ENCODE results near the gene SHOC2. TPM values are rescaled to one million over a fixed set of nuclear protein-coding genes. Genes with fewer than 3 reads are reported as not detected.

The SHOC2 gene
- total RNA-seq, 1 donor from 2014 or later: 38.7 TPM

DNA sequence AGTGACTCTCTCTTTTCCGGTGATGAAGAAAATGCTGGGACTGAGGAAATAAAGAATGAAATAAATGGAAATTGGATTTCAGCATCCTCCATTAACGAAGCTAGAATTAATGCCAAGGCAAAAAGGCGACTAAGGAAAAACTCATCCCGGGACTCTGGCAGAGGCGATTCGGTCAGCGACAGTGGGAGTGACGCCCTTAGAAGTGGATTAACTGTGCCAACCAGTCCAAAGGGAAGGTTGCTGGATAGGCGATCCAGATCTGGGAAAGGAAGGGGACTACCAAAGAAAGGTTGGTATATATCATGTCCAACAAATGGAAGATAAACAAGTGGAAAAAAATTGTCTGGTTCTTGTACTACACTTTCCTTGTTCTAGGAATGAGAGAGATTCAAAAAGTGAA, 38.2 kb upstream of the SHOC2 start:
- TF ChIP-seq, protein P1, sequence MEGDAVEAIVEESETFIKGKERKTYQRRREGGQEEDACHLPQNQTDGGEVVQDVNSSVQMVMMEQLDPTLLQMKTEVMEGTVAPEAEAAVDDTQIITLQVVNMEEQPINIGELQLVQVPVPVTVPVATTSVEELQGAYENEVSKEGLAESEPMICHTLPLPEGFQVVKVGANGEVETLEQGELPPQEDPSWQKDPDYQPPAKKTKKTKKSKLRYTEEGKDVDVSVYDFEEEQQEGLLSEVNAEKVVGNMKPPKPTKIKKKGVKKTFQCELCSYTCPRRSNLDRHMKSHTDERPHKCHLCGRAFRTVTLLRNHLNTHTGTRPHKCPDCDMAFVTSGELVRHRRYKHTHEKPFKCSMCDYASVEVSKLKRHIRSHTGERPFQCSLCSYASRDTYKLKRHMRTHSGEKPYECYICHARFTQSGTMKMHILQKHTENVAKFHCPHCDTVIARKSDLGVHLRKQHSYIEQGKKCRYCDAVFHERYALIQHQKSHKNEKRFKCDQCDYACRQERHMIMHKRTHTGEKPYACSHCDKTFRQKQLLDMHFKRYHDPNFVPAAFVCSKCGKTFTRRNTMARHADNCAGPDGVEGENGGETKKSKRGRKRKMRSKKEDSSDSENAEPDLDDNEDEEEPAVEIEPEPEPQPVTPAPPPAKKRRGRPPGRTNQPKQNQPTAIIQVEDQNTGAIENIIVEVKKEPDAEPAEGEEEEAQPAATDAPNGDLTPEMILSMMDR (conservative IDR thresholded peaks at IDR 0.05): no peak
- H3K27me3 Mint-ChIP-seq: no peaks in the 10 kb centered on the region
- H3K4me1 Mint-ChIP-seq (ENCODE audit: unreplicated experiment): no peaks in the 10 kb centered on the region

DNA sequence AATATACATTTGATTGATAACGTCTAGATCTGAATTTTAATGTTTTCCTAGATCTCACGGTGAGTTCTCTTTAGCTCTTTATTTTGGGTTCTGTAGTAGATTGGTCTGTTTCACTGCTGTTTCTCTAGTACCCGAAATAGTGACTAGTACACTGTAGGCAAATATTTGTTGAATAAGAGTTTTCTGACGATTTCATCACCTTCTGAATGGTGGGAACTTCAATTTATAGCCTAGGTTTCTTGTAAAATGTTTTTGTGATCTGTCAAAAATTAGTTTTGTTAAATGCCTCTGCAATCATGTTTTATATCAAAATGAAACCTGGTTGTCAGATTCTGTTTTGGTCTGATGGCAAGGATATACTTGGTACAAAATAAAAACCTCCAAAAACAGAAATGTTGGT, 37.5 kb upstream of the SHOC2 start:
- no peak for DNase-seq (ENCODE audit: extremely low spot score, unreplicated experiment)
- Mint-ChIP-seq H3K27me3 (no peaks in the 10 kb centered on the region), H3K36me3 (peaks cover 41% of the 10 kb centered on the region), H3K27ac (no peak overlapping the region), H3K9me3 (no peaks in the 10 kb centered on the region), H3K4me3 (no peak overlapping the region), H3K4me1 (ENCODE audit: unreplicated experiment) (no peaks in the 10 kb centered on the region)
- TF ChIP-seq, protein P1 (conservative IDR thresholded peaks at IDR 0.05): no peak

More for the DNA sequence above, 38.2 kb upstream of the SHOC2 start:
- H3K27ac Mint-ChIP-seq: no peak overlapping the region
- H3K36me3 Mint-ChIP-seq: peaks cover 39% of the 10 kb centered on the region
- no peak for DNase-seq (ENCODE audit: extremely low spot score, unreplicated experiment)
- H3K9me3 Mint-ChIP-seq: no peaks in the 10 kb centered on the region
- H3K4me3 Mint-ChIP-seq: no peak overlapping the region

DNA sequence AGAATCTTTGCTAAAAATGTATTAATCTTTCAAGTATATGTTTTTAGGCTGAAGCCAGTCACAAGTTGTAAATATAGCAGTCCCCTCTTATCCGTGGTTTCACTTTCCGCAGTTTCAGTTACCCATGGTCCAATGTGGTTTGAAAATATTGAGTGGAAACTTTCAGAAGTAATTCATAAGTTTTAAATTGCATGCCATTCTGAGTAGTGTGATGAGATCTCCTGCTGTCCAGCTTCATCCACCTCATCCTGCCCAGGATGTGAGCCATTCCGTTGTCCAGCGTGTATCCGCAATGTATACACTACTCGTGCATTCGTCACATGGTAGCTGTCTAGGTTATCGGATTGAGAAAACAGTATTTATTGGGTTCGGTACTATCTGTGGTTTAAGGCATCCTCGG, 35.5 kb upstream of the SHOC2 start:
- Mint-ChIP-seq H3K36me3 (peaks cover 29% of the 10 kb centered on the region), H3K27me3 (no peaks in the 10 kb centered on the region), H3K4me3 (no peak overlapping the region), H3K27ac (no peak overlapping the region), H3K4me1 (ENCODE audit: unreplicated experiment) (no peaks in the 10 kb centered on the region), H3K9me3 (no peaks in the 10 kb centered on the region)
- no peak for DNase-seq (ENCODE audit: extremely low spot score, unreplicated experiment)
- TF ChIP-seq, protein P1 (conservative IDR thresholded peaks at IDR 0.05): no peak

DNA sequence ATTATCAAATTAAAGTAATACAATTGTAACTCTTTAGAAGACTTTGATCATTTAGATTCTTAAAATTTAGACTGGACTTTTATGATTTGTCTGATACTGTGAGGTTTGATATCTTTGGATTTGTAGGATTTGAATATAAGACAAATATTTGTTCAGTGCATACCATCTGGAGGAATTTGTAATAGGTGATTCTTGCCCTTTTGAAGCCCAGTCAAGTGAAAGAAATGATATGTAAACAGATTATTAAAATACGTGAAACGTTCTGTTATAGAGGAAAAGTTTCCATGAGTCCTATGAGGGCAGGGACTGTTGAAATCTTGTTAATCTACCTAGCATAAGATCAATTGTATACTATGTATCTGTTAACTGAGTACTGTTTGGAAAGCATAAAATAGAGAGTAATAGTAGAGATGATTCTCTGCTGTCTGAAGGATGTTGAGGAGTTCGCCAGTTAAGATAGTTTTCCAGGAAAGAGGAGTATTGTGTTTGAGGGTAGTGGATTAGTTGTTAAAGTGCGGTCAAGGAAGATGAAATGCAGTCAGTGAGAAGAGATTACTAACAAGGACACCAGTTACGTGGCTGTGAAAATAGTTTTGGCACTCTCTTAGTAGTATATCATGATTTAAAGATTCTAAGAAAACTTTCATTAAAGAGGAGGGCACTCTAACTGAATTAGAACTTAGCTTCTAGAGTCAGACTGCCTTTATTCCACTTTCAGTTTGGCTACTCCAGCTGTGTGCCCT, 33.3 kb upstream of the SHOC2 start:
- H3K4me3 Mint-ChIP-seq: no peak overlapping the region
- H3K36me3 Mint-ChIP-seq: peaks cover 26% of the 10 kb centered on the region
- no peaks in the 10 kb centered on the region for H3K27me3 Mint-ChIP-seq
- DNase-seq (ENCODE audit: extremely low spot score, unreplicated experiment): no peak
- TF ChIP-seq, protein P1 (conservative IDR thresholded peaks at IDR 0.05): no peak
- H3K9me3 Mint-ChIP-seq: no peaks in the 10 kb centered on the region
- H3K4me1 Mint-ChIP-seq (ENCODE audit: unreplicated experiment): no peaks in the 10 kb centered on the region
- H3K27ac Mint-ChIP-seq: no peak overlapping the region

DNA sequence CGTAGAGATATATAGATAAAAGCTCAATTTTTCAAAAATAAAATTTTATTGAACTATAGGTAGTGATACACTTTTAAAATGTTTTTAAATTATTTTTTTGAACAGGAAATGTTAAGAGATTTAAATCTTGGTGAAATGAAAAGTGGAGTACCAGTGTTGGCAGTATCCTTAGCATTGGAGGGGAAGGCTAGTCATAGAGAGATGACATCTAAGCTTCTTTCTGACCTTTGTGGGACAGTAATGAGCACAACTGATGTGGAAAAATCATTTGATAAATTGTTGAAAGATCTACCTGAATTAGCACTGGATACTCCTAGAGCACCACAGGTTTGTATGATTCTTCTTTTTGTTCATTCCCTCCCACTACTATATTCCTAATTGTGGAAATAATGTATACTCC, 31.8 kb upstream of the SHOC2 start:
- no peaks in the 10 kb centered on the region for H3K9me3 Mint-ChIP-seq
- no peak overlapping the region for H3K4me3 Mint-ChIP-seq
- TF ChIP-seq, protein P1 (conservative IDR thresholded peaks at IDR 0.05): no peak
- no peak for DNase-seq (ENCODE audit: extremely low spot score, unreplicated experiment)
- H3K4me1 Mint-ChIP-seq (ENCODE audit: unreplicated experiment): no peaks in the 10 kb centered on the region
- H3K36me3 Mint-ChIP-seq: peaks cover 23% of the 10 kb centered on the region
- H3K27ac Mint-ChIP-seq: no peak overlapping the region
- H3K27me3 Mint-ChIP-seq: no peaks in the 10 kb centered on the region
